G401.6 (cell line): ENCODE measurements around the gene FTCD.

Experiments used
- FAIRE-seq: peaks from 2 replicates; lab custom pipeline; 2012; peaks lifted over from hg19 to GRCh38; lab: Jason Lieb, UNC

The FTCD gene

GRCh38 chr21:46091631-46092025 is 63.8 kb downstream of the FTCD start:
- no peak for FAIRE-seq

- no peak for FAIRE-seq
These were observed 64.3 kb downstream of the FTCD start for GRCh38 chr21:46091118-46091517.

GRCh38 chr21:46089285-46089684 is 66.1 kb downstream of the FTCD start:
- no peak for FAIRE-seq

GRCh38 chr21:46088189-46088588 is 67.2 kb downstream of the FTCD start:
- FAIRE-seq: no peak

- no peak for FAIRE-seq
These were observed 67.7 kb downstream of the FTCD start for GRCh38 chr21:46087641-46088040.
